Measurements from ENCODE around the gene FBXO11.

DNA sequence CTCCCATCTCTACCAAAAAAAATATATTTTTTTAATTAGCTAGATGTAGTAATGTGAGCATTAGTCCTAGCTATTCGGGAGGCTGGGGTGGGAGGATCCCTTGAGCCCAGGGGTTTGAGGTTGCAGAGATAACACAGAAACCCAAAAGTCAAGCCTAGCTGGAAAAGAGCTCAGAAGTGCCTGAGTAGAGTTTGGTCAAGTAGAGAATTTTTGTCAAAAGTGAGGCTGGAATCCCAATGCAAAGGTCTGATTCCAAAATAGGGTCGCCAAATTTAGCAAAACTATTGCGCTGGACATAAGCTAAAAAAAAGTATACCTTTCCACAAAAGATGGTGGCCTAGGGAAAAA lies 138.8 kb downstream of the FBXO11 start:
- TF ChIP-seq POLR2A (IDR thresholded peaks at IDR 0.05; ENCODE audit: low read depth, low read length) (no peak), MAFK (IDR thresholded peaks at IDR 0.05; ENCODE audit: low read depth, low read length) (no peak), SMC3 (IDR thresholded peaks at IDR 0.05; ENCODE audit: low read depth, low read length) (no peak), MXI1 (IDR thresholded peaks at IDR 0.05; ENCODE audit: borderline replicate concordance, low read depth, low read length) (no peak), CEBPB (IDR thresholded peaks at IDR 0.05; ENCODE audit: low read depth, low read length) (no peak), BHLHE40 (IDR thresholded peaks at IDR 0.05; ENCODE audit: low read depth, low read length) (no peak), RAD21 (IDR thresholded peaks at IDR 0.05; ENCODE audit: low read length) (no peak), RFX5 (IDR thresholded peaks at IDR 0.05; ENCODE audit: low read depth, low read length) (no peak), RCOR1 (IDR thresholded peaks at IDR 0.05; ENCODE audit: insufficient replicate concordance, low read length) (no peak)
- TF ChIP-seq, protein P1, sequence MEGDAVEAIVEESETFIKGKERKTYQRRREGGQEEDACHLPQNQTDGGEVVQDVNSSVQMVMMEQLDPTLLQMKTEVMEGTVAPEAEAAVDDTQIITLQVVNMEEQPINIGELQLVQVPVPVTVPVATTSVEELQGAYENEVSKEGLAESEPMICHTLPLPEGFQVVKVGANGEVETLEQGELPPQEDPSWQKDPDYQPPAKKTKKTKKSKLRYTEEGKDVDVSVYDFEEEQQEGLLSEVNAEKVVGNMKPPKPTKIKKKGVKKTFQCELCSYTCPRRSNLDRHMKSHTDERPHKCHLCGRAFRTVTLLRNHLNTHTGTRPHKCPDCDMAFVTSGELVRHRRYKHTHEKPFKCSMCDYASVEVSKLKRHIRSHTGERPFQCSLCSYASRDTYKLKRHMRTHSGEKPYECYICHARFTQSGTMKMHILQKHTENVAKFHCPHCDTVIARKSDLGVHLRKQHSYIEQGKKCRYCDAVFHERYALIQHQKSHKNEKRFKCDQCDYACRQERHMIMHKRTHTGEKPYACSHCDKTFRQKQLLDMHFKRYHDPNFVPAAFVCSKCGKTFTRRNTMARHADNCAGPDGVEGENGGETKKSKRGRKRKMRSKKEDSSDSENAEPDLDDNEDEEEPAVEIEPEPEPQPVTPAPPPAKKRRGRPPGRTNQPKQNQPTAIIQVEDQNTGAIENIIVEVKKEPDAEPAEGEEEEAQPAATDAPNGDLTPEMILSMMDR (conservative IDR thresholded peaks at IDR 0.05; ENCODE audit: low read depth, low read length): no peak
- TF ChIP-seq, protein P2, sequence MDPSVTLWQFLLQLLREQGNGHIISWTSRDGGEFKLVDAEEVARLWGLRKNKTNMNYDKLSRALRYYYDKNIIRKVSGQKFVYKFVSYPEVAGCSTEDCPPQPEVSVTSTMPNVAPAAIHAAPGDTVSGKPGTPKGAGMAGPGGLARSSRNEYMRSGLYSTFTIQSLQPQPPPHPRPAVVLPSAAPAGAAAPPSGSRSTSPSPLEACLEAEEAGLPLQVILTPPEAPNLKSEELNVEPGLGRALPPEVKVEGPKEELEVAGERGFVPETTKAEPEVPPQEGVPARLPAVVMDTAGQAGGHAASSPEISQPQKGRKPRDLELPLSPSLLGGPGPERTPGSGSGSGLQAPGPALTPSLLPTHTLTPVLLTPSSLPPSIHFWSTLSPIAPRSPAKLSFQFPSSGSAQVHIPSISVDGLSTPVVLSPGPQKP (IDR thresholded peaks at IDR 0.05; ENCODE audit: borderline replicate concordance, low read depth, low read length): no peak
- TF ChIP-seq, protein P3, sequence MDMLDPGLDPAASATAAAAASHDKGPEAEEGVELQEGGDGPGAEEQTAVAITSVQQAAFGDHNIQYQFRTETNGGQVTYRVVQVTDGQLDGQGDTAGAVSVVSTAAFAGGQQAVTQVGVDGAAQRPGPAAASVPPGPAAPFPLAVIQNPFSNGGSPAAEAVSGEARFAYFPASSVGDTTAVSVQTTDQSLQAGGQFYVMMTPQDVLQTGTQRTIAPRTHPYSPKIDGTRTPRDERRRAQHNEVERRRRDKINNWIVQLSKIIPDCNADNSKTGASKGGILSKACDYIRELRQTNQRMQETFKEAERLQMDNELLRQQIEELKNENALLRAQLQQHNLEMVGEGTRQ (IDR thresholded peaks at IDR 0.05; ENCODE audit: low read depth, low read length): no peak
